H1 (cell line): ENCODE data around the gene HMG20A. TPM values are rescaled to one million over a fixed set of nuclear protein-coding genes. Genes with fewer than 3 reads are reported as not detected.
A peak's percentile ranks its signal among the peaks of the same experiment; 100 is the strongest.

Source experiments
- CBX5 ChIP-seq: fragments of 300-800, 300-1000 bp; sonication (generic); IDR thresholded peaks from 2 replicates; pipeline ENCODE4 v1.7.1; 2016; ENCODE audit warnings: antibody characterized with exemption, low read length, low read depth
- CHD1 ChIP-seq: IDR thresholded peaks from 2 replicates; pipeline ENCODE4 v1.6.1; 2012; ENCODE audit warnings: low read depth, low read length, improper control_type of control experiment
- CHD2 ChIP-seq: IDR thresholded peaks from 2 replicates; pipeline ENCODE4 v1.6.1; 2012; ENCODE audit warnings: low read length, improper control_type of control experiment
- CREB1 ChIP-seq: IDR thresholded peaks from 2 replicates; pipeline ENCODE4 v1.6.1; 2012; ENCODE audit warnings: inconsistent platforms
- CTCF ChIP-seq, 3 experiments: IDR thresholded peaks; 1 replicate in 2 of 3; 2 replicates in 1 of 3; pipeline versions ENCODE4 v1.5.1 to v1.6.1; 2011; ENCODE audit warnings: low read length in 3 of 3, mild to moderate bottlenecking in 3 of 3, inconsistent platforms in 2 of 3, low read depth in 1 of 3, moderate library complexity in 1 of 3; ENCODE audit not compliant: insufficient read depth in 1 of 3; ENCODE audit errors: control extremely low read depth in 1 of 3
- E2F6 ChIP-seq: IDR thresholded peaks from 2 replicates; pipeline ENCODE4 v1.6.1; 2012; ENCODE audit warnings: inconsistent platforms
- EGR1 ChIP-seq: IDR thresholded peaks from 2 replicates; pipeline ENCODE4 v1.6.1; 2011; ENCODE audit warnings: low read depth, low read length, borderline replicate concordance
- GABPA ChIP-seq: IDR thresholded peaks from 2 replicates; pipeline ENCODE4 v1.6.1; 2011; ENCODE audit warnings: mild to moderate bottlenecking, low read length, moderate library complexity, borderline replicate concordance; ENCODE audit not compliant: insufficient read depth
- GTF2F1 ChIP-seq: IDR thresholded peaks from 2 replicates; pipeline ENCODE4 v1.6.1; 2012; ENCODE audit warnings: low read depth, low read length, improper control_type of control experiment, borderline replicate concordance
- HDAC6 ChIP-seq: IDR thresholded peaks from one replicate; pipeline ENCODE4 v1.7.1; 2012; ENCODE audit warnings: low read depth, mild to moderate bottlenecking, inconsistent platforms, low read length, moderate library complexity
- KDM4A ChIP-seq: IDR thresholded peaks from one replicate; pipeline ENCODE4 v1.7.1; 2012; ENCODE audit warnings: low read depth, mild to moderate bottlenecking, moderate library complexity, low read length, inconsistent platforms; ENCODE audit not compliant: severe bottlenecking
- MAFK ChIP-seq: IDR thresholded peaks from 2 replicates; pipeline ENCODE4 v1.6.1; 2012; ENCODE audit warnings: low read depth, mild to moderate bottlenecking, improper control_type of control experiment, low read length
- POLR2AphosphoS5 ChIP-seq: IDR thresholded peaks from 2 replicates; pipeline ENCODE4 v1.6.1; 2011; ENCODE audit warnings: low read depth, low read length
- RAD21 ChIP-seq, 2 experiments: IDR thresholded peaks in 1 of 2; conservative IDR thresholded peaks in 1 of 2; 2 replicates each; pipeline ENCODE4 v1.6.1; 2011; ENCODE audit warnings: low read depth in 2 of 2, low read length in 2 of 2, improper control_type of control experiment in 1 of 2, inconsistent platforms in 1 of 2, mild to moderate bottlenecking in 1 of 2, moderate library complexity in 1 of 2
- RFX5 ChIP-seq: IDR thresholded peaks from 2 replicates; pipeline ENCODE4 v1.6.1; 2011; ENCODE audit warnings: low read depth, low read length, improper control_type of control experiment, borderline replicate concordance
- SIN3A ChIP-seq, 2 experiments: IDR thresholded peaks in 1 of 2; conservative IDR thresholded peaks in 1 of 2; 2 replicates each; pipeline ENCODE4 v1.6.1; 2011 to 2012; ENCODE audit warnings: low read length in 2 of 2, improper control_type of control experiment in 1 of 2, low read depth in 1 of 2, mild to moderate bottlenecking in 1 of 2
- SP1 ChIP-seq: IDR thresholded peaks from 2 replicates; pipeline ENCODE4 v1.6.1; 2011; ENCODE audit warnings: low read depth, low read length
- TAF1 ChIP-seq: IDR thresholded peaks from 2 replicates; pipeline ENCODE4 v1.6.1; 2011; ENCODE audit warnings: mild to moderate bottlenecking, low read depth, low read length
- TCF12 ChIP-seq: IDR thresholded peaks from 2 replicates; pipeline ENCODE4 v1.6.1; 2011; ENCODE audit warnings: low read depth, mild to moderate bottlenecking, low read length
- TEAD4 ChIP-seq: IDR thresholded peaks from 2 replicates; pipeline ENCODE4 v1.6.1; 2012; ENCODE audit warnings: low read depth, low read length, inconsistent platforms, mixed read lengths
- YY1 ChIP-seq: IDR thresholded peaks from 2 replicates; pipeline ENCODE4 v1.6.1; 2011; ENCODE audit warnings: low read depth, mild to moderate bottlenecking, low read length
- polyA plus RNA-seq, 7 experiments: library from polyadenylated mRNA; depleted of rRNA in 3 of 7; stranded (reverse) in 5 of 7; unstranded in 2 of 7; fragments of >200 nt in 5 of 7; fragments of 200-250 nt in 2 of 7; gene quantifications; 1 replicate in 5 of 7; 2 replicates in 1 of 7; 4 replicates in 1 of 7; pipeline versions ENCODE4 v1.2.1 to v1.2.3, GENCODE V29; 2011 to 2013; ENCODE audit warnings: missing spikeins in 2 of 7, mixed read lengths in 2 of 7
- total RNA-seq: library from RNA; stranded (reverse); fragmentation: NEBNext Ultra II Directional; extraction: Animal tissue kit (Norgen Biotek cat#: 25700); gene quantifications from 2 replicates; pipeline ENCODE4 v1.2.1, GENCODE V29; 2021

HMG20A gene
- total and polyA plus RNA-seq, 2 of the 8 experiments (the other 6 are each of a cell fraction or from before 2014, with no cell fraction given), result 52.1 to 59.7 TPM

- TF ChIP-seq HDAC6 (no peak), EGR1 (no peak), RFX5 (no peak), GTF2F1 (no peak), TEAD4 (no peak), CHD1 (no peak), GABPA (no peak), RAD21 (IDR thresholded peaks at IDR 0.05 in 1 of 2, conservative IDR thresholded peaks at IDR 0.05 in 1 of 2; ENCODE audit: low read depth in 2 of 2, low read length in 2 of 2) (no peak), E2F6 (no peak), CTCF (IDR thresholded peaks at IDR 0.05; ENCODE audit: control extremely low read depth in 1 of 3, insufficient read depth in 1 of 3, low read depth in 1 of 3, low read length in 3 of 3) (no peak), TCF12 (no peak), YY1 (no peak), SP1 (0 out of 2 replicates have a peak, but pooled peaks have one; percentile 43), KDM4A (peak; percentile 65), POLR2AphosphoS5 (peak; percentile 72; the same call in 1 of the 2 replicates), CBX5 (no peak), CREB1 (no peak), SIN3A (conservative IDR thresholded peaks at IDR 0.05 in 1 of 2, IDR thresholded peaks at IDR 0.05 in 1 of 2; ENCODE audit: low read depth in 1 of 2, low read length in 2 of 2) (peak in 1 of 2 experiments; percentile 18; a peak in 1 of 4 replicates), TAF1 (peak; percentile 82), CHD2 (no peak), MAFK (no peak)
These were observed 665 bp upstream of the HMG20A start, which contains the start of gene PEAK1 (continued) for GRCh38 chr15:77419836-77420609.
